AG09309 (cell line): ENCODE results near the gene RFESD.

Experiments
- DNase-seq: peaks from one replicate; pipeline ENCODE4 v3.0.0-alpha.2; 2010; ENCODE audit warnings: low read depth
- H3K4me3 ChIP-seq: 2 replicates; pipeline ENCODE4 v1.5.1; 2011; ENCODE audit warnings: mild to moderate bottlenecking, low read depth, low read length, moderate library complexity; ENCODE audit not compliant: control insufficient read depth
- TF ChIP-seq, protein P1 (sequence below): IDR thresholded peaks from 2 replicates; pipeline ENCODE4 v1.5.1; 2011; ENCODE audit warnings: mild to moderate bottlenecking, low read depth, low read length, inconsistent platforms; ENCODE audit not compliant: insufficient read depth, control insufficient read depth; ENCODE audit errors: missing control alignments

Gene RFESD

GRCh38 chr5:95646569-95647431, at the start of gene RFESD:
TSS of gene RFESD (plus strand) at chr5:95646777. CDS start at chr5:95652272, 5,495 bp downstream.
- TF ChIP-seq, protein P1, sequence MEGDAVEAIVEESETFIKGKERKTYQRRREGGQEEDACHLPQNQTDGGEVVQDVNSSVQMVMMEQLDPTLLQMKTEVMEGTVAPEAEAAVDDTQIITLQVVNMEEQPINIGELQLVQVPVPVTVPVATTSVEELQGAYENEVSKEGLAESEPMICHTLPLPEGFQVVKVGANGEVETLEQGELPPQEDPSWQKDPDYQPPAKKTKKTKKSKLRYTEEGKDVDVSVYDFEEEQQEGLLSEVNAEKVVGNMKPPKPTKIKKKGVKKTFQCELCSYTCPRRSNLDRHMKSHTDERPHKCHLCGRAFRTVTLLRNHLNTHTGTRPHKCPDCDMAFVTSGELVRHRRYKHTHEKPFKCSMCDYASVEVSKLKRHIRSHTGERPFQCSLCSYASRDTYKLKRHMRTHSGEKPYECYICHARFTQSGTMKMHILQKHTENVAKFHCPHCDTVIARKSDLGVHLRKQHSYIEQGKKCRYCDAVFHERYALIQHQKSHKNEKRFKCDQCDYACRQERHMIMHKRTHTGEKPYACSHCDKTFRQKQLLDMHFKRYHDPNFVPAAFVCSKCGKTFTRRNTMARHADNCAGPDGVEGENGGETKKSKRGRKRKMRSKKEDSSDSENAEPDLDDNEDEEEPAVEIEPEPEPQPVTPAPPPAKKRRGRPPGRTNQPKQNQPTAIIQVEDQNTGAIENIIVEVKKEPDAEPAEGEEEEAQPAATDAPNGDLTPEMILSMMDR, result peak; percentile 13
- peak within 1 kb of the TSS; percentile 58 for H3K4me3 ChIP-seq
- peak; percentile 75 for DNase-seq

GRCh38 chr5:95599252-95599651, 47.3 kb upstream of the RFESD start:
- TF ChIP-seq, protein P1, result no peak
- DNase-seq, result no peak
- H3K4me3 ChIP-seq, result no peak overlapping the region

DNA sequence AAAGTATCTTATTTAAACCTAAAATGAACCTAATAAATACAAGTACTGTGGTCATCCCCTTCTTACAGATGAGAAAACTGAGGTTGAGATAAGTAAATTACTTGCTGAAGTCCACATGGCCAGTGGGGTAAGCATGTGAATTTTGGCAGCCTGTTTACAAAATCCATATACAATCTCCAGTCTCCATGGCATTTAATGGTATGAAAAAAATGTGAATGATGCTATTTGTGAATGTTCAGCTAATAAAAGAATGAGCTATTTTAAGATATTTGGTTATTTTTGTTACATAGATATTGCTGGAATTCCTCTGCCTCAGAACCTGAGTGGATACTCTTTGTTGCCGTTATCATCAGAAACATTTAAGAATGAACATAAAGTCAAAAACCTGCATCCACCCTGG, 46.0 kb upstream of the RFESD start:
- no peak overlapping the region for H3K4me3 ChIP-seq
- TF ChIP-seq, protein P1, result no peak
- DNase-seq, result no peak

DNA sequence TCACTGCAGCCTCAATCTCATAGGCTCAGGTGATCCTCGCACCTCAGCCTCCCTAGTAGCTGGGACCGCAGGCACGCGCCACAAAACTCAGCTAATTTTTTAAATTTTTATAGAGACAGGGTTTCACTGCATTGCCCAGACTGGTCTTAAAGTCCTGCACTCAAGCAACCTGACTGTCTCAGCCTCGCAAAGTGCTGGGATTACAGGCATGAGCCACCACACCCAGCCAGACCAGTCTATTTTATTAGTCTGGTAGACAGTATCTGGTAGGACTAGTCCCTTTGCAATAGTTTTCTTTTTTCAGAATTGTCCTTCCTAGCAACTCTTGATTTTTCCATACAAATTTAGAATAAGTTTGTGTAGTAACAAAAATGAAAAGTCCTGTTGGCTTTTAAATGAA, 40.8 kb upstream of the RFESD start:
- no peak for DNase-seq
- no peak overlapping the region for H3K4me3 ChIP-seq
- TF ChIP-seq, protein P1, result no peak

- no peak for DNase-seq
- no peak overlapping the region for H3K4me3 ChIP-seq
- TF ChIP-seq, protein P1, result no peak
Observed at GRCh38 chr5:95606419-95606818, 40.2 kb upstream of the RFESD start.

GRCh38 chr5:95609711-95610110, 36.9 kb upstream of the RFESD start:
- TF ChIP-seq, protein P1, result no peak
- no peak for DNase-seq
- H3K4me3 ChIP-seq, result no peak overlapping the region

DNA sequence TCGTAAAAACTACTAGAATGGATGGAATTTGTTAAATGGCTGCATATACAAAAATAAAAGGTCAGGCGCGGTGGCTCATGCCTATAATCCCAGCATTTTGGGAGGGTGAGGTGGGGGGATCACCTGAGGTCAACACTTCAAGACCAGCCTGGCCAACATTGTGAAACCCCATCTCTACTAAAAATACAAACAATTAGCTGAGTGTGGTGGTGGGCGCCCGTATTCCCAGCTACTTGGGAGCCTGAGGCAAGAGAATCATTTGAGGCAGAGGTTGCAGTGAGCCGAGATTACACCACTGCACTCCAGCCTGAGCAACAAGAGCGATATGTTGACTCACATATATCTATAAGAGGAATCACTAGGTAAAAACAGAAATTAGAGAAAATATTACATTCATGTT, 36.0 kb upstream of the RFESD start:
- TF ChIP-seq, protein P1, result no peak
- DNase-seq, result no peak
- H3K4me3 ChIP-seq, result no peak overlapping the region
